ENCODE data around the gene RAD9A. TPM values are rescaled to one million over a fixed set of nuclear protein-coding genes. Genes with fewer than 3 reads are reported as not detected.

The RAD9A gene
- total RNA-seq, 1 donor from 2014 or later: 11.1 TPM

GRCh38 chr11:67437809-67438157 lies 46.0 kb downstream of the RAD9A start:
- Mint-ChIP-seq H3K27me3 (ENCODE audit: low read depth) (no peaks in the 10 kb centered on the region), H3K9me3 (ENCODE audit: low read depth) (no peaks in the 10 kb centered on the region), H3K4me1 (ENCODE audit: low read depth) (peaks cover 26% of the 10 kb centered on the region), H3K27ac (ENCODE audit: unreplicated experiment) (peak overlapping the region; percentile 27), H3K4me3 (ENCODE audit: unreplicated experiment) (no peak overlapping the region), H3K36me3 (ENCODE audit: low read depth) (no peaks in the 10 kb centered on the region)
- TF ChIP-seq CTCF (IDR thresholded peaks at IDR 0.05): no peak
- DNase-seq (ENCODE audit: low spot score): no peak

- TF ChIP-seq CTCF (IDR thresholded peaks at IDR 0.05): no peak
- no peaks in the 10 kb centered on the region for H3K27me3 Mint-ChIP-seq (ENCODE audit: low read depth)
- H3K4me1 Mint-ChIP-seq (ENCODE audit: low read depth): peaks cover 28% of the 10 kb centered on the region
- H3K27ac Mint-ChIP-seq (ENCODE audit: unreplicated experiment): peak overlapping the region; percentile 17
- H3K4me3 Mint-ChIP-seq (ENCODE audit: unreplicated experiment): no peak overlapping the region
- no peaks in the 10 kb centered on the region for H3K36me3 Mint-ChIP-seq (ENCODE audit: low read depth)
- no peaks in the 10 kb centered on the region for H3K9me3 Mint-ChIP-seq (ENCODE audit: low read depth)
- peak; percentile 93 for DNase-seq (ENCODE audit: low spot score)
These were observed 46.5 kb downstream of the RAD9A start for GRCh38 chr11:67438158-67438902.

- peak; percentile 48 for TF ChIP-seq CTCF (IDR thresholded peaks at IDR 0.05)
- peak overlapping the region; percentile 54 for H3K27ac Mint-ChIP-seq (ENCODE audit: unreplicated experiment)
- H3K27me3 Mint-ChIP-seq (ENCODE audit: low read depth): no peaks in the 10 kb centered on the region
- peaks cover 28% of the 10 kb centered on the region for H3K4me1 Mint-ChIP-seq (ENCODE audit: low read depth)
- no peaks in the 10 kb centered on the region for H3K36me3 Mint-ChIP-seq (ENCODE audit: low read depth)
- H3K4me3 Mint-ChIP-seq (ENCODE audit: unreplicated experiment): no peak overlapping the region
- H3K9me3 Mint-ChIP-seq (ENCODE audit: low read depth): no peaks in the 10 kb centered on the region
- peak; percentile 90 for DNase-seq (ENCODE audit: low spot score)
These were observed 47.8 kb downstream of the RAD9A start for GRCh38 chr11:67439321-67440228.

GRCh38 chr11:67440229-67441097 lies 48.7 kb downstream of the RAD9A start:
- no peak for DNase-seq (ENCODE audit: low spot score)
- H3K27ac Mint-ChIP-seq (ENCODE audit: unreplicated experiment): peak overlapping the region; percentile 54
- TF ChIP-seq CTCF (IDR thresholded peaks at IDR 0.05): no peak
- peaks cover 28% of the 10 kb centered on the region for H3K4me1 Mint-ChIP-seq (ENCODE audit: low read depth)
- no peaks in the 10 kb centered on the region for H3K36me3 Mint-ChIP-seq (ENCODE audit: low read depth)
- H3K4me3 Mint-ChIP-seq (ENCODE audit: unreplicated experiment): no peak overlapping the region
- no peaks in the 10 kb centered on the region for H3K27me3 Mint-ChIP-seq (ENCODE audit: low read depth)
- no peaks in the 10 kb centered on the region for H3K9me3 Mint-ChIP-seq (ENCODE audit: low read depth)
